Neuronal stem cell (in vitro differentiated cells): ENCODE measurements around the gene WDR88.

Source experiments
- DNase-seq: peaks from one replicate; pipeline ENCODE4 v3.0.0-alpha.2; 2013; ENCODE audit warnings: low spot score
- H2AFZ ChIP-seq: one replicate; pipeline ENCODE4 v1.6.1; 2013; ENCODE audit warnings: mild to moderate bottlenecking, low read length, inconsistent platforms
- H2AK5ac ChIP-seq: 2 replicates; pipeline ENCODE4 v1.6.1; 2013; ENCODE audit warnings: low read depth, mild to moderate bottlenecking, inconsistent platforms, low read length, moderate library complexity, mixed read lengths
- H2BK120ac ChIP-seq: 2 replicates; pipeline ENCODE4 v1.6.1; 2013; ENCODE audit warnings: low read depth, mild to moderate bottlenecking, inconsistent platforms, low read length, moderate library complexity, mixed read lengths
- H2BK12ac ChIP-seq: one replicate; pipeline ENCODE4 v1.6.1; 2013; ENCODE audit warnings: low read length, inconsistent platforms
- H2BK15ac ChIP-seq: 2 replicates; pipeline ENCODE4 v1.6.1; 2013; ENCODE audit warnings: mild to moderate bottlenecking, low read length, inconsistent platforms, mixed read lengths
- H2BK5ac ChIP-seq: one replicate; pipeline ENCODE4 v1.6.1; 2013; ENCODE audit warnings: inconsistent platforms, mild to moderate bottlenecking, low read length, moderate library complexity
- H3K14ac ChIP-seq: one replicate; pipeline ENCODE4 v1.6.1; 2013; ENCODE audit warnings: low read length, inconsistent platforms
- H3K18ac ChIP-seq: 2 replicates; pipeline ENCODE4 v1.6.1; 2013; ENCODE audit warnings: low read length, inconsistent platforms
- H3K23ac ChIP-seq: 2 replicates; pipeline ENCODE4 v1.6.1; 2013; ENCODE audit warnings: low read depth, mild to moderate bottlenecking, mixed read lengths, low read length, inconsistent platforms; ENCODE audit not compliant: poor library complexity
- H3K27ac ChIP-seq: replicated peaks from 3 replicates; pipeline ENCODE4 v1.5.1; 2013; ENCODE audit warnings: low read length, inconsistent platforms
- H3K27me3 ChIP-seq, 3 experiments: 2 replicates each; pipeline ENCODE4 v1.6.1; 2013; ENCODE audit warnings: low read length in 3 of 3, mild to moderate bottlenecking in 2 of 3, inconsistent platforms in 1 of 3, low read depth in 1 of 3, mixed read lengths in 1 of 3, moderate library complexity in 1 of 3; ENCODE audit not compliant: control insufficient read depth in 3 of 3, insufficient read depth in 3 of 3
- H3K36me3 ChIP-seq, 2 donors: replicated peaks in 1 of 2; 2 replicates each; pipeline ENCODE4 v1.6.1; 2013; ENCODE audit warnings: low read length in 2 of 2; ENCODE audit not compliant: control insufficient read depth in 2 of 2, insufficient read depth in 2 of 2
- H3K4ac ChIP-seq: 2 replicates; pipeline ENCODE4 v1.6.1; 2013; ENCODE audit warnings: inconsistent platforms, mild to moderate bottlenecking, low read length, moderate library complexity
- H3K4me1 ChIP-seq, 2 donors: 1 replicate in 1 of 2; 2 replicates in 1 of 2; pipeline ENCODE4 v1.6.1; 2013; ENCODE audit warnings: low read length in 2 of 2, low read depth in 1 of 2; ENCODE audit not compliant: control insufficient read depth in 2 of 2, insufficient read depth in 1 of 2
- H3K4me2 ChIP-seq: one replicate; pipeline ENCODE4 v1.6.1; 2013; ENCODE audit warnings: mild to moderate bottlenecking, low read length, inconsistent platforms; ENCODE audit not compliant: insufficient read depth, poor library complexity, severe bottlenecking
- H3K4me3 ChIP-seq, 2 donors: 2 replicates each; pipeline ENCODE4 v1.5.1; 2013; ENCODE audit warnings: low read length in 2 of 2, mild to moderate bottlenecking in 2 of 2, inconsistent platforms in 1 of 2, moderate library complexity in 1 of 2
- H3K79me1 ChIP-seq: one replicate; pipeline ENCODE4 v1.6.1; 2013; ENCODE audit warnings: low read depth, mild to moderate bottlenecking, inconsistent platforms, low read length, moderate library complexity
- H3K9ac ChIP-seq: one replicate; pipeline ENCODE4 v1.6.1; 2013; ENCODE audit warnings: mild to moderate bottlenecking, low read depth, low read length, inconsistent platforms; ENCODE audit not compliant: poor library complexity
- H3K9me3 ChIP-seq, 2 donors: replicated peaks in 1 of 2; 2 replicates each; pipeline versions ENCODE3 to v1.6.1; 2013; ENCODE audit warnings: low read length in 2 of 2, mild to moderate bottlenecking in 2 of 2, inconsistent platforms in 1 of 2, low read depth in 1 of 2, mixed read lengths in 1 of 2, moderate library complexity in 1 of 2; ENCODE audit not compliant: control insufficient read depth in 2 of 2, insufficient read depth in 1 of 2
- H4K8ac ChIP-seq: one replicate; pipeline ENCODE4 v1.6.1; 2013; ENCODE audit warnings: low read depth, mild to moderate bottlenecking, inconsistent platforms, low read length, moderate library complexity
- H4K91ac ChIP-seq: one replicate; pipeline ENCODE4 v1.6.1; 2013; ENCODE audit warnings: low read length, low read depth, mild to moderate bottlenecking, inconsistent platforms; ENCODE audit not compliant: poor library complexity
- WGBS, 2 donors: extraction: QIAGEN DNeasy Blood & Tissue Kit; methylation state at CpG; one replicate each; pipeline ENCODE4 v1.1.7; 2013; ENCODE audit warnings: missing lambda C conversion rate in 2 of 2, mixed read lengths in 1 of 2; ENCODE audit not compliant: insufficient read length in 2 of 2, insufficient replicate concordance in 1 of 2; ENCODE audit errors: extremely low coverage in 2 of 2; 5-methylcytosine and 5-hydroxymethylcytosine counted together

Gene WDR88

DNA sequence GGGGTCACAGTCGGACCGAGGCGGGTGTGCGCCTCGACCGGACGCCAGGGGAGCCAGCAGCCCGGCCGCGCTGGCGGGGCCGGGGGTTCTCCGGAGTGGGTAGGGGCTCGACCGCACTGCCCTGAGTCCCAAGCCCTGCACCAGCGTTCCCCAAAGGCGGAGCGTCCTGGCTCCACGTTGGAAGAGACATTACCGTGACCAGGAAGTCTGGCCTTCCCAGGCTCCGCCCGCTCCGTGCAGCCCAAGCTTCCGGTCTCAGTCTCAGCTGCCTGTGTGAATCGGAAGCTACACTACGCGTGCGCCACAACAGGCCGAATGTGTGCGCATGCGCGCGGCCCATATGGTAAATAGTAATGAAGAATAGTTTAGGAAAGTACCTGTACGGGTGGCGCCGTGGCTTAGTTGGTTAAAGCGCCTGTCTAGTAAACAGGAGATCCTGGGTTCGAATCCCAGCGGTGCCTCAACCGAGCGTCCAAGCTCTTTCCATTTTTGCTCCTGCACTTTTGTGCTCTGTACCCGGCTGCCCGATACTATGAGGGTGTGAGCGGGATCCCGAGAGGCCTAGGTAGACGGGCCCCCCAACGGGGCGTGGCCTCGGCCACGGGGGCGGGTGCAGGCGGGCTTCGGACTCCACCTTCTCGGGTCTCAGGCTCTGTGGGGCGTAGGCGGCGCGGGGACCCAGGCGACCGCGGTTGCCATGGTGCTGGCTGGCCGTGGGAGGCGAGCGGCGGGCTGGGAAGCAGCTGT, 44.9 kb downstream of the WDR88 start:
- Histone ChIP-seq H2AFZ (peak overlapping the region; percentile 91), H3K4me2 (peak overlapping the region; percentile 85), H2BK120ac (no peak overlapping the region), H3K27me3 (peaks cover 0 to 7% (median 0%) of the 10 kb centered on the region in 3 experiments), H2BK12ac (no peak overlapping the region), H3K79me1 (no peaks in the 10 kb centered on the region), H2BK5ac (peak overlapping the region; percentile 90), H3K14ac (peak overlapping the region; percentile 58), H3K18ac (peak overlapping the region; percentile 93), H3K23ac (peak overlapping the region; percentile 90), H3K4me1 (peaks cover 11 to 14% of the 10 kb centered on the region in 2 donors), H2AK5ac (no peak overlapping the region), H3K4me3 (peak overlapping the region; percentile 60 to 93), H4K8ac (no peak overlapping the region), H3K36me3 (no peaks in the 10 kb centered on the region), H3K4ac (no peak overlapping the region), H4K91ac (no peak overlapping the region), H3K9ac (peak overlapping the region; percentile 95), H3K9me3 (peaks cover 0 to 8% of the 10 kb centered on the region in 2 donors), H2BK15ac (no peak overlapping the region), H3K27ac (peak overlapping the region; percentile 94)
- no CpG with 5 or more reads among the region's 65 CpGs for WGBS, 2 donors
- peak; percentile 99 for DNase-seq

DNA sequence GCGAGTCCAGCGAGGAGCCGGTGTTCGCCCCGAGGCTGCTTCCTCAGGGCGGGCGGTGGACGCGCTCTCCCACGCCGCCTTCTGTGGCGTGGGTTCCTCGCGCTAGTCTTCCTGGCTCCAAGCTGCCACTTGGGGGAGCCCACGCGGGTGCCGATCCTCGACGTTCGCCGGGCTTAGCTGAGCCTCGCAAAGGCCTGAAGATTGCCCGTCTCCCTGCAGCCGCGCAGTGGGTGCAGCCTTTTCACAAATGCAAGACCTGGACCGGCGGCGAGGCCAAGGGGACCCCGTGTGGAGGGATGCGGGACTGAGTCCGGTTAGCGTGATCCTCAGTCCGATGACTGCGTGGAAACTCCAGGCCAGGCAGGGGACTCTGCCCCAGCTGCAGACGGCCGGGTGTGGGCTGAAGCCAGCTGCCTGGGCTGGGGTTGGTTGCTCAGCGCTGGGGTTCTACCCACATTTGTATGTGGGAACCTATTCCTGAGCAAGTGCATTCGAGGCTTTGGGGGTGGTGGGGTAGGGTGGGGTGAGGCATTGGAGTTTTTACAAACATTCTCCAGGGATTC, 45.6 kb downstream of the WDR88 start:
- Histone ChIP-seq H3K9ac (peak overlapping the region; percentile 95), H4K91ac (no peak overlapping the region), H3K18ac (peak overlapping the region; percentile 93), H3K36me3 (no peaks in the 10 kb centered on the region), H2BK12ac (peak overlapping the region; percentile 70), H3K4me2 (peak overlapping the region; percentile 85), H2BK5ac (peak overlapping the region; percentile 90), H2BK120ac (no peak overlapping the region), H2AFZ (peak overlapping the region; percentile 84), H3K4me3 (peak overlapping the region; percentile 60 to 93), H3K79me1 (no peaks in the 10 kb centered on the region), H4K8ac (no peak overlapping the region), H3K27ac (peak overlapping the region; percentile 94), H3K9me3 (peaks cover 0 to 1% of the 10 kb centered on the region in 2 donors), H3K14ac (peak overlapping the region; percentile 22), H3K4me1 (peaks cover 11 to 14% of the 10 kb centered on the region in 2 donors), H3K23ac (peak overlapping the region; percentile 90), H3K4ac (no peak overlapping the region), H2BK15ac (peak overlapping the region; percentile 57), H3K27me3 (peaks cover 0 to 7% (median 0%) of the 10 kb centered on the region in 3 experiments), H2AK5ac (peak overlapping the region; percentile 68)
- DNase-seq: no peak
- WGBS, 2 donors: no CpG with 5 or more reads among the region's 38 CpGs

DNA sequence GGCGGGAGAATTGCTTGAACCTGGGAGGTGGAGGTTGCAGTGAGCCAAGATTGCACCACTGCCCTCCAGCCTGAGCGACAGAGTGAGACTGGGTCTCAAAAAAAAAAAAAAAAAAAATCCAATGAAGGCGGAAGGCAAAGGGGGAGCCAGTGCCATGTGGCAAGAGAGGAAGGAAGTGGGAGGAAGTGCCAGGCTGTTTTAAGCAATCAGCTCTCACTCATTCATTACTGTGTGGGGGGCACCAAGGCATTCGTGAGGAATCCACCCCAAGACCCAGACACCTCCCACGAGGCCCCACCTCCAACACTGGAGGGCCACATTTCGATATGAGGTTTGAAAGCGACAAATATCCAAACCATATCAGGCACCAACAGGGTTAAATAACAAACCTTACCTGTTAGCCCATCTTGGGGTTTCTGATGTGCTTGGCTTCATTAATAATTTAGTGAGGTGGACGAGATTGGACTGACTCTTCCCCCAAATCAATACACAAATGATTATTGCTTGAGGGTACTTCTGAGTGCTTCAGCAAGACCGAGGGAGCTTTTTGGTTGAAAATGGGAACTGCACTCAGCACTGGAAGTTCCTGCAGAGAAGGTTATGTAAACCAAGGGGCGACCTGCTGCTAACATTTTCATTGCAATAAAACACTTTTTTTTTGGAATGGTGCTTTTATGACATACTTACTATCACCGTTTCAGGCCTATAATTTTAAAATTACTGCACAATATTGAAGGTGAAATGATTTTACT, 54.7 kb downstream of the WDR88 start:
- Histone ChIP-seq H3K4me1 (no peaks in the 10 kb centered on the region), H3K4me3 (no peak overlapping the region), H3K36me3 (no peaks in the 10 kb centered on the region), H3K4me2 (no peak overlapping the region), H4K91ac (no peak overlapping the region), H3K27ac (no peak overlapping the region), H3K27me3 (peaks cover 0 to under 1% (median 0%) of the 10 kb centered on the region in 3 experiments), H3K18ac (no peak overlapping the region), H2BK120ac (no peak overlapping the region), H3K79me1 (no peaks in the 10 kb centered on the region), H4K8ac (no peak overlapping the region), H2BK15ac (no peak overlapping the region), H3K9ac (no peak overlapping the region), H2AK5ac (no peak overlapping the region), H3K14ac (no peak overlapping the region), H2BK12ac (no peak overlapping the region), H3K9me3 (no peaks in the 10 kb centered on the region), H3K23ac (no peak overlapping the region), H2AFZ (no peak overlapping the region), H3K4ac (no peak overlapping the region), H2BK5ac (no peak overlapping the region)
- WGBS, 2 donors: no CpG with 5 or more reads among the region's 11 CpGs
- DNase-seq: no peak

DNA sequence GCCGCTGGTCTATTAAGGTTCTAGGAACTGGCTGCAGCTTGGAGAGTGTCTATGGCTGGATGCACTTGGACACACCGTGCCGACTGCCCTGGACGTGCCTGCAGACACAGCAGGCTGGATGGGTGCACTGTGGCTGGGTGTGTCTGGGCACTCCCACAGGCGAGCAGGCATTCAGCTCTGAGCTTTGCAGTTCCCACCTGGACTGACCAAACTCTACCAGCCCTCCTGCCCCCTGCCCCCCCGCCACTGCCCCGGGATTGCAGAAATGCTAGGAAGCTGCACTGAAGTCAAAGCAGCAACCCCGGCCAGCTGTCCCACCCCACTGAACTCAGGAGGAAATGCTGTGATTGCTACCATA, 55.2 kb downstream of the WDR88 start:
- Histone ChIP-seq H3K27me3 (no peaks in the 10 kb centered on the region), H3K23ac (no peak overlapping the region), H4K8ac (no peak overlapping the region), H3K18ac (no peak overlapping the region), H2BK15ac (no peak overlapping the region), H3K79me1 (no peaks in the 10 kb centered on the region), H3K14ac (no peak overlapping the region), H3K9me3 (no peaks in the 10 kb centered on the region), H3K4me2 (no peak overlapping the region), H3K4ac (no peak overlapping the region), H3K9ac (no peak overlapping the region), H4K91ac (no peak overlapping the region), H2AK5ac (no peak overlapping the region), H3K36me3 (no peaks in the 10 kb centered on the region), H2BK12ac (no peak overlapping the region), H3K4me1 (no peaks in the 10 kb centered on the region), H3K4me3 (no peak overlapping the region), H3K27ac (no peak overlapping the region), H2BK120ac (no peak overlapping the region), H2BK5ac (no peak overlapping the region), H2AFZ (no peak overlapping the region)
- no peak for DNase-seq
- no CpG with 5 or more reads among the region's 8 CpGs for WGBS, 2 donors
